Sigmoid colon (tissue), 7 donors: ENCODE data around the gene SEPTIN1. TPM values are rescaled to one million over a fixed set of nuclear protein-coding genes. Genes with fewer than 3 reads are reported as not detected.
A peak's percentile ranks its signal among the peaks of the same experiment; 100 is the strongest.

Source experiments
- DNase-seq: peaks from one replicate; pipeline ENCODE4 v3.0.0-alpha.2; 2019
- H3K27ac ChIP-seq, 4 donors: fragments of 200-600 bp; sonication (generic); one replicate each; pipeline ENCODE4 v1.5.1; 2016 to 2019; ENCODE audit warnings: mild to moderate bottlenecking in 1 of 4
- H3K27me3 ChIP-seq, 3 donors: fragments of 200-600 bp; sonication (generic); one replicate each; pipeline ENCODE4 v1.5.1; 2019; ENCODE audit warnings: mild to moderate bottlenecking in 1 of 3
- H3K36me3 ChIP-seq, 4 donors: fragments of 200-600 bp; sonication (generic); one replicate each; pipeline ENCODE4 v1.5.1; 2016 to 2019
- H3K4me1 ChIP-seq, 4 donors: fragments of 200-600 bp; sonication (generic); one replicate each; pipeline ENCODE4 v1.5.1; 2017 to 2019
- H3K4me3 ChIP-seq, 4 donors: fragments of 200-600 bp; sonication (generic); one replicate each; pipeline ENCODE4 v1.5.1; 2017 to 2019; ENCODE audit warnings: mild to moderate bottlenecking in 2 of 4, moderate library complexity in 1 of 4
- H3K9me3 ChIP-seq, 4 donors: fragments of 200-600 bp in 3 of 4; sonication (generic) in 3 of 4; one replicate each; pipeline versions ENCODE4 v1.5.1 to v1.6.1; 2013 to 2019
- EP300 ChIP-seq, 4 donors: sonication (generic); formaldehyde crosslinking; IDR thresholded peaks; one replicate each; pipeline ENCODE4 v1.6.1; 2017; ENCODE audit warnings: antibody characterized with exemption in 4 of 4
- POLR2A ChIP-seq, 2 donors: fragments of 450-650 bp; IDR thresholded peaks; one replicate each; pipeline ENCODE4 v1.6.1; 2016; ENCODE audit warnings: antibody characterized with exemption in 2 of 2, mild to moderate bottlenecking in 2 of 2, moderate library complexity in 2 of 2
- POLR2AphosphoS5 ChIP-seq, 4 donors: sonication (generic); formaldehyde crosslinking; IDR thresholded peaks; one replicate each; pipeline ENCODE4 v1.6.1; 2017; ENCODE audit warnings: antibody characterized with exemption in 4 of 4
- WGBS, 2 donors: extraction: QIAGEN DNeasy Blood & Tissue Kit; methylation state at CpG; one replicate each; pipeline ENCODE4 v1.1.7; 2013; 5-methylcytosine and 5-hydroxymethylcytosine counted together
- intact Hi-C: fragments of 100-400 bp; cut with DNase I; formaldehyde crosslinking; loops from one replicate; pipeline ENCODE4 v1.15.1; 2023
- polyA plus RNA-seq, 3 donors: library from polyadenylated mRNA; stranded (reverse); fragments of 200-250 nt; gene quantifications; one replicate each; pipeline ENCODE4 v1.2.3, GENCODE V29; 2013
- total RNA-seq, 4 donors: library from RNA; depleted of rRNA; stranded (reverse); fragments of >200 nt; gene quantifications; one replicate each; pipeline ENCODE4 v1.1.0, GENCODE V29; 2016
- TF ChIP-seq, protein P1 (sequence below), 4 experiments: fragments of 450-650 bp in 3 of 4; fragments of 200-600 bp in 1 of 4; IDR thresholded peaks; one replicate each; pipeline ENCODE4 v1.5.1; 2016 to 2019; ENCODE audit warnings: antibody characterized with exemption in 4 of 4, mild to moderate bottlenecking in 3 of 4, moderate library complexity in 2 of 4
- donor health status: healthy with polysubstance abuse.
- donor health status: Bipolar disorder and iron deficiency.
- donor health status: healthy.

The SEPTIN1 gene
- total and polyA plus RNA-seq, 7 donors: 0.82 to 46.6 (median 2.4) TPM

- Histone ChIP-seq H3K4me1 (peaks cover 0 to 48% (median 42%) of the 10 kb centered on the region in 4 donors), H3K27me3 (no peaks in the 10 kb centered on the region), H3K27ac (peak overlapping the region in 1 of 4 donors; percentile 1), H3K9me3 (no peaks in the 10 kb centered on the region), H3K4me3 (no peak overlapping the region), H3K36me3 (peaks cover 0 to 49% (median 10%) of the 10 kb centered on the region in 4 donors)
- 85 to 89% methylated on average over 4 of the region's 4 CpGs for WGBS, 2 donors
- TF ChIP-seq EP300 (IDR thresholded peaks at IDR 0.05): no peak
- TF ChIP-seq POLR2A (IDR thresholded peaks at IDR 0.05): no peak
- TF ChIP-seq POLR2AphosphoS5 (IDR thresholded peaks at IDR 0.05): no peak
- TF ChIP-seq, protein P1, sequence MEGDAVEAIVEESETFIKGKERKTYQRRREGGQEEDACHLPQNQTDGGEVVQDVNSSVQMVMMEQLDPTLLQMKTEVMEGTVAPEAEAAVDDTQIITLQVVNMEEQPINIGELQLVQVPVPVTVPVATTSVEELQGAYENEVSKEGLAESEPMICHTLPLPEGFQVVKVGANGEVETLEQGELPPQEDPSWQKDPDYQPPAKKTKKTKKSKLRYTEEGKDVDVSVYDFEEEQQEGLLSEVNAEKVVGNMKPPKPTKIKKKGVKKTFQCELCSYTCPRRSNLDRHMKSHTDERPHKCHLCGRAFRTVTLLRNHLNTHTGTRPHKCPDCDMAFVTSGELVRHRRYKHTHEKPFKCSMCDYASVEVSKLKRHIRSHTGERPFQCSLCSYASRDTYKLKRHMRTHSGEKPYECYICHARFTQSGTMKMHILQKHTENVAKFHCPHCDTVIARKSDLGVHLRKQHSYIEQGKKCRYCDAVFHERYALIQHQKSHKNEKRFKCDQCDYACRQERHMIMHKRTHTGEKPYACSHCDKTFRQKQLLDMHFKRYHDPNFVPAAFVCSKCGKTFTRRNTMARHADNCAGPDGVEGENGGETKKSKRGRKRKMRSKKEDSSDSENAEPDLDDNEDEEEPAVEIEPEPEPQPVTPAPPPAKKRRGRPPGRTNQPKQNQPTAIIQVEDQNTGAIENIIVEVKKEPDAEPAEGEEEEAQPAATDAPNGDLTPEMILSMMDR (IDR thresholded peaks at IDR 0.05): no peak
- intact Hi-C loops: no loop called here
- no peak for DNase-seq
These were observed 15.8 kb downstream of the SEPTIN1 start for GRCh38 chr16:30366511-30366910.

GRCh38 chr16:30365200-30365599, 17.2 kb downstream of the SEPTIN1 start:
- Histone ChIP-seq H3K36me3 (peaks cover 0 to 58% (median 11%) of the 10 kb centered on the region in 4 donors), H3K27me3 (no peaks in the 10 kb centered on the region), H3K4me3 (no peak overlapping the region), H3K4me1 (peaks cover 0 to 43% (median 37%) of the 10 kb centered on the region in 4 donors), H3K27ac (no peak overlapping the region), H3K9me3 (no peaks in the 10 kb centered on the region)
- no peak for DNase-seq
- 88 to 92% methylated on average over 10 of the region's 10 CpGs for WGBS, 2 donors
- intact Hi-C loops: no loop called here
- no peak for TF ChIP-seq POLR2A (IDR thresholded peaks at IDR 0.05)
- TF ChIP-seq, protein P1 (IDR thresholded peaks at IDR 0.05): no peak
- TF ChIP-seq POLR2AphosphoS5 (IDR thresholded peaks at IDR 0.05): no peak
- TF ChIP-seq EP300 (IDR thresholded peaks at IDR 0.05): no peak

- Histone ChIP-seq H3K4me1 (peaks cover 0 to 18% (median 13%) of the 10 kb centered on the region in 4 donors), H3K27ac (no peak overlapping the region), H3K9me3 (no peaks in the 10 kb centered on the region), H3K36me3 (peaks cover 0 to 83% (median 35%) of the 10 kb centered on the region in 4 donors), H3K27me3 (no peaks in the 10 kb centered on the region), H3K4me3 (no peak overlapping the region)
- intact Hi-C loops: no loop called here
- WGBS, 2 donors: 95 to 96% methylated on average over 7 of the region's 7 CpGs
- no peak for TF ChIP-seq POLR2A (IDR thresholded peaks at IDR 0.05)
- TF ChIP-seq, protein P1 (IDR thresholded peaks at IDR 0.05): no peak
- no peak for TF ChIP-seq POLR2AphosphoS5 (IDR thresholded peaks at IDR 0.05)
- TF ChIP-seq EP300 (IDR thresholded peaks at IDR 0.05): no peak
- no peak for DNase-seq
These were observed 21.2 kb downstream of the SEPTIN1 start for GRCh38 chr16:30361180-30361579.

DNA sequence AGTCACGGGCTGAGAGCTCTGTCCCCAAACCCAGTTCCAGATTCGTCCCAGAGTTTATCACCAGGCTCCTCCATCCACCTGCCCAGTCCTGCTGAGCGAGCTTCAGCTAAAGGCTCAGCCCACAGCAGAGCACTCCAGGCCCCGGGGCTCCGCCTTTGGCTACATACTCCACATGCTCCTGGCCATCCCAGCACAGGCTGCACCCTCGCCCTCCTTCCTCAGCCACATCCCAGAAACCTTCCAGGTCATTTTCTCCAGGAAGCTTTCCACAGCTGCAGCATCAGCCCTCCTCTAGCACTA, 22.5 kb downstream of the SEPTIN1 start:
- Histone ChIP-seq H3K27ac (no peak overlapping the region), H3K9me3 (no peaks in the 10 kb centered on the region), H3K4me3 (no peak overlapping the region), H3K36me3 (peaks cover 0 to 69% (median 31%) of the 10 kb centered on the region in 4 donors), H3K4me1 (peaks cover 0 to 20% (median 14%) of the 10 kb centered on the region in 4 donors), H3K27me3 (no peaks in the 10 kb centered on the region)
- WGBS, 2 donors: 78 to 82% methylated on average over 6 of the region's 6 CpGs
- intact Hi-C loops: no loop called here
- DNase-seq: peak; percentile 48
- TF ChIP-seq, protein P1 (IDR thresholded peaks at IDR 0.05): no peak
- no peak for TF ChIP-seq POLR2A (IDR thresholded peaks at IDR 0.05)
- no peak for TF ChIP-seq POLR2AphosphoS5 (IDR thresholded peaks at IDR 0.05)
- TF ChIP-seq EP300 (IDR thresholded peaks at IDR 0.05): no peak
